ENCODE data around the gene IBA57. TPM values are rescaled to one million over a fixed set of nuclear protein-coding genes. Genes with fewer than 3 reads are reported as not detected.

IBA57 gene
- total RNA-seq, 2 donors from 2014 or later: 3.5 to 12.2 TPM

DNA sequence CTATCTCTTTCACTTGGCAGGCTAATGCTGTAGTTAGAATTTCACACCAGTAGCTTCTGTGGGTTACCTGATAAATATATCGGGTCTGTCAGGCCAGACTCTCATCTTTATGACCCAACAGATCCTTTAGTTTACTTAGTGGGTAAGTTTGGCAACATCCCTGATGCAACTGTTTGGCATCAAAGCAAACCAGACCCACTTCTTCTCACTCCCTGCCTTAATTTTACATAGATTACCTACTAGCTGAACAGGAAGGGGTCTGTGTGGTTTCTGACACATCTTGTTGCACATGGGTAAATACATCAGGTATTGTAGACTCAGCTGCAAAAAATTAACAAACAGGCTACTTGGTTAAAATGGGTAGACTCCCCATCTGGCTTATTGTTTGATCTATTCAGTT lies 28.7 kb upstream of the IBA57 start:
- Histone ChIP-seq H3K27ac (no peak overlapping the region), H3K9me3 (no peaks in the 10 kb centered on the region), H3K4me3 (no peak overlapping the region), H3K27me3 (replicated peaks; ENCODE audit: insufficient read depth) (no peaks in the 10 kb centered on the region), H3K36me3 (no peaks in the 10 kb centered on the region), H3K4me1 (ENCODE audit: control insufficient read depth in 1 of 2, low read depth in 2 of 2) (peaks cover 9 to 13% of the 10 kb centered on the region in 2 donors)
- TF ChIP-seq, protein P1, sequence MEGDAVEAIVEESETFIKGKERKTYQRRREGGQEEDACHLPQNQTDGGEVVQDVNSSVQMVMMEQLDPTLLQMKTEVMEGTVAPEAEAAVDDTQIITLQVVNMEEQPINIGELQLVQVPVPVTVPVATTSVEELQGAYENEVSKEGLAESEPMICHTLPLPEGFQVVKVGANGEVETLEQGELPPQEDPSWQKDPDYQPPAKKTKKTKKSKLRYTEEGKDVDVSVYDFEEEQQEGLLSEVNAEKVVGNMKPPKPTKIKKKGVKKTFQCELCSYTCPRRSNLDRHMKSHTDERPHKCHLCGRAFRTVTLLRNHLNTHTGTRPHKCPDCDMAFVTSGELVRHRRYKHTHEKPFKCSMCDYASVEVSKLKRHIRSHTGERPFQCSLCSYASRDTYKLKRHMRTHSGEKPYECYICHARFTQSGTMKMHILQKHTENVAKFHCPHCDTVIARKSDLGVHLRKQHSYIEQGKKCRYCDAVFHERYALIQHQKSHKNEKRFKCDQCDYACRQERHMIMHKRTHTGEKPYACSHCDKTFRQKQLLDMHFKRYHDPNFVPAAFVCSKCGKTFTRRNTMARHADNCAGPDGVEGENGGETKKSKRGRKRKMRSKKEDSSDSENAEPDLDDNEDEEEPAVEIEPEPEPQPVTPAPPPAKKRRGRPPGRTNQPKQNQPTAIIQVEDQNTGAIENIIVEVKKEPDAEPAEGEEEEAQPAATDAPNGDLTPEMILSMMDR (IDR thresholded peaks at IDR 0.05): no peak
- ATAC-seq (ENCODE audit: insufficient number of reproducible peaks, low FRiP score, low read depth) (no peak), DNase-seq (ENCODE audit: low spot score) (no peak)

GRCh38 chr1:228139406-228139930 lies 26.1 kb upstream of the IBA57 start:
- no peak for ATAC-seq (ENCODE audit: insufficient number of reproducible peaks, low FRiP score, low read depth)

DNA sequence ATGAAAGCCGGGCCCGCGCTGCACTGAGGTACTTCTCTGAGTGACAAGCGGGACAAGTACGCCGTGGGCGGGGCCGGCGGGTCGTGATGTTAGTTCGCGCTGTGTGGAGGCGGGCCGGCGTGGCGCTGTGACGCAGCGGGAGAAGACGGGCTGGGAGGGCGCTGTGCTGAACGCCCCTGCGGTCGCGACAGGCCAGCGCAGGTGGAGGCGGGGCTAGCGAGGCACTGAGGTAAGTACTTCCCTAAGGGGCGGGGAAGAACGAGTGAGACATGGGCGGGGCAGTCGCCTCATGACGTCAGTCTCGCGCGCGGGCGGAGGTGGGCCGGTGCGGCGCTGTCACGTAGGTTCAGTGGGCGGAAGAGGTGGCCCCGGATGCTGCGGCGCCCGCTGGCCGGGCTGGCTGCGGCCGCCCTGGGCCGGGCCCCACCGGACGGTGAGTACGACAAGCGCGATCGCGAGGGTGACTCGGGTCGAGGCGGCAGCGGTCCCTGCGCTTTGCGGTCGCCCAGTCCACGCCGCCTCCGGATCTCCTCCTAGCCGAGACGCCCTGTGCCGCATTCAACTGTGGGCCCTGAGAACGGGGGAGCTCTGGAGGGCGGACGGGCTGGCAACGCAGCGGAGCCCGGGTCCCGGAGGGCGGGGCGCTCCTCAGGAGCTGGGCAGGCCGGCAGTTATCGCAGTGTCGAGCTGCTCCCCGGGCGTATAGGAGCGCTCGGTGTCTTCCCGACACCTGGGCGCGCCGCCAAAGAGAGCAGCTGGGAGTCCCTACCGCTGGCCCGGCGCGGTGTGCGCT lies 25.5 kb upstream of the IBA57 start, which contains the start of gene GUK1:
Gene GUK1 (plus strand): TSS at position 349 of the 793 bp plus-strand sequence. CDS start 24 bp downstream, at position 373.
- ATAC-seq (ENCODE audit: insufficient number of reproducible peaks, low FRiP score, low read depth) (peak; percentile 97), DNase-seq (ENCODE audit: low spot score) (peak; percentile 100)
- Histone ChIP-seq H3K9me3 (no peaks in the 10 kb centered on the region), H3K36me3 (no peaks in the 10 kb centered on the region), H3K4me3 (peak within 1 kb of the TSS; percentile 97), H3K27me3 (replicated peaks; ENCODE audit: insufficient read depth) (no peaks in the 10 kb centered on the region), H3K4me1 (ENCODE audit: control insufficient read depth in 1 of 2, low read depth in 2 of 2) (peaks cover 37 to 42% of the 10 kb centered on the region in 2 donors), H3K27ac (peak within 1 kb of the TSS; percentile 92 to 96)
- TF ChIP-seq, protein P1 (IDR thresholded peaks at IDR 0.05): peak; percentile 25

More at GRCh38 chr1:228139406-228139930, 26.1 kb upstream of the IBA57 start:
- peak overlapping the region; percentile 92 to 96 for H3K27ac ChIP-seq
- DNase-seq (ENCODE audit: low spot score): no peak
- peaks cover 33 to 39% of the 10 kb centered on the region in 2 donors for H3K4me1 ChIP-seq (ENCODE audit: control insufficient read depth in 1 of 2, low read depth in 2 of 2)
- H3K4me3 ChIP-seq: peak overlapping the region; percentile 97
- no peaks in the 10 kb centered on the region for H3K9me3 ChIP-seq
- no peaks in the 10 kb centered on the region for H3K27me3 ChIP-seq (replicated peaks; ENCODE audit: insufficient read depth)
- TF ChIP-seq, protein P1 (IDR thresholded peaks at IDR 0.05): no peak
- no peaks in the 10 kb centered on the region for H3K36me3 ChIP-seq

- TF ChIP-seq, protein P1 (IDR thresholded peaks at IDR 0.05): no peak
- Histone ChIP-seq H3K4me1 (ENCODE audit: control insufficient read depth in 1 of 2, low read depth in 2 of 2) (peaks cover 37 to 42% of the 10 kb centered on the region in 2 donors), H3K4me3 (peak overlapping the region; percentile 97), H3K36me3 (peaks cover 5% of the 10 kb centered on the region), H3K27me3 (replicated peaks; ENCODE audit: insufficient read depth) (no peaks in the 10 kb centered on the region), H3K9me3 (no peaks in the 10 kb centered on the region), H3K27ac (peak overlapping the region; percentile 92 to 96)
- no peak for ATAC-seq (ENCODE audit: insufficient number of reproducible peaks, low FRiP score, low read depth)
- DNase-seq (ENCODE audit: low spot score): no peak
These were observed 24.8 kb upstream of the IBA57 start for GRCh38 chr1:228140724-228141225.

Data from thoracic aorta (tissue), 2 donors.